Ishikawa (cell line): ENCODE measurements around the gene SLC6A1.

Experiments
- CEBPB ChIP-seq: IDR thresholded peaks from 2 replicates; pipeline ENCODE4 v1.6.1; 2012
- CREB1 ChIP-seq: IDR thresholded peaks from 2 replicates; pipeline ENCODE4 v1.6.1; 2012; ENCODE audit warnings: low read depth
- EP300 ChIP-seq: IDR thresholded peaks from 2 replicates; pipeline ENCODE4 v1.6.1; 2012; ENCODE audit warnings: borderline replicate concordance
- RAD21 ChIP-seq: IDR thresholded peaks from 2 replicates; pipeline ENCODE4 v1.6.1; 2012; ENCODE audit warnings: low read depth
- YY1 ChIP-seq: IDR thresholded peaks from 2 replicates; pipeline ENCODE4 v1.6.1; 2012; ENCODE audit warnings: low read depth
- ZBTB7A ChIP-seq: IDR thresholded peaks from 2 replicates; pipeline ENCODE4 v1.6.1; 2012; ENCODE audit warnings: low read depth
- TF ChIP-seq, protein P1 (sequence below): IDR thresholded peaks from 2 replicates; pipeline ENCODE4 v1.6.1; 2012
- TF ChIP-seq, protein P2 (sequence below): IDR thresholded peaks from 2 replicates; pipeline ENCODE4 v1.6.1; 2012; ENCODE audit warnings: low read depth, mild to moderate bottlenecking
- TF ChIP-seq, protein P3 (sequence below): IDR thresholded peaks from 2 replicates; pipeline ENCODE4 v1.6.1; 2012

GRCh38 chr3:10974131-10974530 is 18.4 kb upstream of the SLC6A1 start:
- TF ChIP-seq YY1 (no peak), EP300 (no peak), RAD21 (no peak), CEBPB (no peak), CREB1 (no peak), ZBTB7A (no peak)
- TF ChIP-seq, protein P1, sequence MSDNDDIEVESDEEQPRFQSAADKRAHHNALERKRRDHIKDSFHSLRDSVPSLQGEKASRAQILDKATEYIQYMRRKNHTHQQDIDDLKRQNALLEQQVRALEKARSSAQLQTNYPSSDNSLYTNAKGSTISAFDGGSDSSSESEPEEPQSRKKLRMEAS = no peak
- TF ChIP-seq, protein P2, sequence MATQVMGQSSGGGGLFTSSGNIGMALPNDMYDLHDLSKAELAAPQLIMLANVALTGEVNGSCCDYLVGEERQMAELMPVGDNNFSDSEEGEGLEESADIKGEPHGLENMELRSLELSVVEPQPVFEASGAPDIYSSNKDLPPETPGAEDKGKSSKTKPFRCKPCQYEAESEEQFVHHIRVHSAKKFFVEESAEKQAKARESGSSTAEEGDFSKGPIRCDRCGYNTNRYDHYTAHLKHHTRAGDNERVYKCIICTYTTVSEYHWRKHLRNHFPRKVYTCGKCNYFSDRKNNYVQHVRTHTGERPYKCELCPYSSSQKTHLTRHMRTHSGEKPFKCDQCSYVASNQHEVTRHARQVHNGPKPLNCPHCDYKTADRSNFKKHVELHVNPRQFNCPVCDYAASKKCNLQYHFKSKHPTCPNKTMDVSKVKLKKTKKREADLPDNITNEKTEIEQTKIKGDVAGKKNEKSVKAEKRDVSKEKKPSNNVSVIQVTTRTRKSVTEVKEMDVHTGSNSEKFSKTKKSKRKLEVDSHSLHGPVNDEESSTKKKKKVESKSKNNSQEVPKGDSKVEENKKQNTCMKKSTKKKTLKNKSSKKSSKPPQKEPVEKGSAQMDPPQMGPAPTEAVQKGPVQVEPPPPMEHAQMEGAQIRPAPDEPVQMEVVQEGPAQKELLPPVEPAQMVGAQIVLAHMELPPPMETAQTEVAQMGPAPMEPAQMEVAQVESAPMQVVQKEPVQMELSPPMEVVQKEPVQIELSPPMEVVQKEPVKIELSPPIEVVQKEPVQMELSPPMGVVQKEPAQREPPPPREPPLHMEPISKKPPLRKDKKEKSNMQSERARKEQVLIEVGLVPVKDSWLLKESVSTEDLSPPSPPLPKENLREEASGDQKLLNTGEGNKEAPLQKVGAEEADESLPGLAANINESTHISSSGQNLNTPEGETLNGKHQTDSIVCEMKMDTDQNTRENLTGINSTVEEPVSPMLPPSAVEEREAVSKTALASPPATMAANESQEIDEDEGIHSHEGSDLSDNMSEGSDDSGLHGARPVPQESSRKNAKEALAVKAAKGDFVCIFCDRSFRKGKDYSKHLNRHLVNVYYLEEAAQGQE = no peak
- TF ChIP-seq, protein P3, sequence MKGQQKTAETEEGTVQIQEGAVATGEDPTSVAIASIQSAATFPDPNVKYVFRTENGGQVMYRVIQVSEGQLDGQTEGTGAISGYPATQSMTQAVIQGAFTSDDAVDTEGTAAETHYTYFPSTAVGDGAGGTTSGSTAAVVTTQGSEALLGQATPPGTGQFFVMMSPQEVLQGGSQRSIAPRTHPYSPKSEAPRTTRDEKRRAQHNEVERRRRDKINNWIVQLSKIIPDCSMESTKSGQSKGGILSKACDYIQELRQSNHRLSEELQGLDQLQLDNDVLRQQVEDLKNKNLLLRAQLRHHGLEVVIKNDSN = no peak
